ENCODE measurements around the gene SPRR4.

SPRR4 gene, protein sequence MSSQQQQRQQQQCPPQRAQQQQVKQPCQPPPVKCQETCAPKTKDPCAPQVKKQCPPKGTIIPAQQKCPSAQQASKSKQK

DNA sequence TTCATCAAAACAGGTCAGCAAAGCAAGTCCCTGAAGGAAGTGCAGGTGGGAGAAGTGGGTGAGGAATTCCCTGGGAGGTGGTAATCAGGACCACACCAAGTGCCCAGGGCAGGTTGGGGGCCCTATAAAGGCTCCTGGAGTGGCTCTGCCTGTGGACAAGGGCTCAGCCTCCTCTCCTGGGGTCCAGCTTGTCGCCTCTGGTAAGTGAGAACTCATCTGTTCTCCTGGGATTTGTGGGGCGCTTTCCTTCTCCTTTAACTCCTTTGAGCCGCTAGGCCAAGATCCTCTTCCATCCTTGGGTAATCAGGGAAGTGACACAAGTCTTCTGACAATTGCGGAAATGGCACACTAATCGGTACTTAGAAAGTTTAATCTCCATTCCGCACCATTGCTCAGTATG lies at the start of gene SPRR4:
Gene SPRR4 (plus strand): TSS at position 154 of the 400 bp plus-strand sequence. CDS start 1,243 bp downstream, outside the sequence.
- no peak for DNase-seq (ENCODE audit: low read depth)

DNA sequence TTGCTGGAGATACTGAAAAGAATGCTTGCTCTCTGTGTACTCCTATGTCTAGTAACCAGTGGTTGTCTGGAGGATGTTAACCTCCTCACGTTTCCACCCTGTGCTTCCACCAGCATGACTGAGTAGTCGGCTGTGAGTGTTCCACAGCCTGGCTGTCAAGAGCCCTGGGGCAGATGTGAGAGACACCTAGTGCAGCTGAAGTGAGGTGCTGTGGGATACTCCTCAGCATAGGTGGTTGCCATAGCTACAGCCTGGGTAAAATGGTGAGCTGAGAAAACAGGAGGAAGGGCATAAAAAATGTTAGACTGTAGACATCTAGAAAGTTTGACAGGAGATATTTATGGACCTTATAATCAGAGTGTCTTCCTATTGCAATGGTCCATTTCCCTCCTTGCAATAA lies 46.3 kb upstream of the SPRR4 start:
- DNase-seq (ENCODE audit: low read depth) = no peak

DNA sequence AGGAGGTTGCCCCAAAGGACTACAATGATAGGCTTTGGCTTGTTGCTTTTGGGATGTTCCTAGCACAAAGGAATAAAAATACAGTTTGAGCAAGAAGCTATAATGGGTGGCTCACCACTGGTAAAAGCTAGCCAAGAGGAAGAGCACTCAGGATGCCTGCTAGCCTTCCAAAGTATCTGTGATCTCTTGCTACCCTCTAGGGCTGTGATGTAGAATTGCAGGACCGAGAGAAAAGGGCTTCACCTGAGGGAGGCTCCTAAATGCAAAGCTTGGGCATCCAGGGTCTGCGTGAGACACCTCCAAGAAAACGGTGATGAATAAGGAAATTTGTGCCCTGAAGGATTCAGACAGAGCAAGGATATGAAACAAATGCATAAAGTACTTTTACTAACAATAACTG lies 44.4 kb upstream of the SPRR4 start:
- DNase-seq (ENCODE audit: low read depth) = no peak

- no peak for DNase-seq (ENCODE audit: low read depth)
Measured at GRCh38 chr1:152928671-152929070, 41.8 kb upstream of the SPRR4 start.

DNA sequence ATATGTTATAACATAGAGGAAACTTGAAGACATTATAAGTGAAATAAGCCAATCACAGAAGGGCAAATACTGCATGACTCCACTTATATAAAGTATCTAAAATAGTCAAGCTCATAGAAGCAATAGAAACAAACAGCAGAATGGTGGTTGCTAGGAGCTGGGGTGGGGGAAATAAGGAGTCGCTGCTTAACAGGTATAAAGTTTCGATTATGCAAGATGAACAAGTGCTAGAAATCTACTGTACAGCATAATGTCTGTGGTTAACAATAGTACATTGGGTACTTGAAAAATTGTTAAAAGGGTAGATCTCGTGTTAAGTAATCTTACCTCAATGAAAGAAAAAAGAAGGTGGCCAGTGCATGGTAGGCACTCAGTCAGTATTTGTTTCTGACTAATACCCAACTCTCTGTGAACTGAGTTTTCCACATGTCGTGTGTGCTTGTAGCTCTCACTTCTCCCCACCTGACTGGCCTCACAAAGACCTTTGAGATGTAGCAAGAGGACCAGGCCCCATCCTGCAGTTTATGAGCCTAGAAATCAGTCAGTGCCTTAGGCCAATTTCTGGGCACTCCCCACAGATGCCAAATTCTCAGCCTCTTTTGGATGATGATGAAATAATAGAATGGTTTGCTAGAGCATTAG lies 38.2 kb upstream of the SPRR4 start:
- no peak for DNase-seq (ENCODE audit: low read depth)

GRCh38 chr1:152933196-152933595 lies 37.3 kb upstream of the SPRR4 start:
- no peak for DNase-seq (ENCODE audit: low read depth)

- no peak for DNase-seq (ENCODE audit: low read depth)
Measured at GRCh38 chr1:152940614-152941013, 29.8 kb upstream of the SPRR4 start.

- no peak for DNase-seq (ENCODE audit: low read depth)
Measured at GRCh38 chr1:152941037-152941711, 29.3 kb upstream of the SPRR4 start.

DNA sequence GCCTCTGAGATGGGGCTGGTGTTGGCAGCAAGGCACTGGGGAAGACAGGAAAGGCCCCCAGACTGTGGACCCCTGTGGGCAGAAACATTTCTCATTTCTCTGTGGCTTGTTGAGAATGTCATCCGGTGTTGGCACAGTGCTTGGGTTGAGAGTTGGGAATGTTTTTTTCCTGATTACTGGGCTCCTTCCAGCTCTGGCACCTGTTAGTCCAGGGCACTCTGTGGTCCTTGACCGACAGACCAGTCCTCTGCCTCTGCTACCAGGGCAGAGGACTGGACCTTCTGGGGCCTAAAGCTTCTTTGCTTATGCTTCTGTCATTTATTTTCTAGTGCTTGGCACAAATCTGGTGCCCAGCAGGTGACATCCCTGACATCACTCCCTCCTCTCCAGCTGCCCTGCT lies 28.3 kb upstream of the SPRR4 start:
- DNase-seq (ENCODE audit: low read depth) = no peak

DNA sequence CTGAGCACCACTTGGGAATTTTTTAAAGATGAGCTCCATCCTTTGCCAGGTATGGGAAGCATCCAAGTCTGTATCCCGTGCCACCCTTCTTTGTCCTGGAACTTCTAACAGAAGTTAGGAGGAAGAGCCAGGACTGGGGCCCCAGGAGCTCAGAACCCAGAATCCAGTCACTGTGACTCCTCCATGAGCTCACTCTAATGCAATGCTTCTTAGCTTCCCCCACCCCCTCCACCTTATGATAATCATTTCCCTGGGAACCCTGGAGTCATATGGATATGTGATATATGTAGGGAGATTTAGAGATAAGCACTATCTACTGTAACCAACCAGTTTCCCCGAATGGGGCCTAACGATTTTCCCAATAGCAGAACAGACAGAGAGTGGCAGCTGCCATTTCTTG lies 24.2 kb upstream of the SPRR4 start:
- no peak for DNase-seq (ENCODE audit: low read depth)

GRCh38 chr1:152946651-152947256 lies 23.7 kb upstream of the SPRR4 start, which contains the start of gene SPRR5:
Gene SPRR5, plus strand, starts transcription at chr1:152947206. Its CDS starts 1,349 bp downstream, at chr1:152948555.
- DNase-seq (ENCODE audit: low read depth) = no peak

- no peak for DNase-seq (ENCODE audit: low read depth)
Measured at GRCh38 chr1:152951711-152952110, 18.7 kb upstream of the SPRR4 start.

DNA sequence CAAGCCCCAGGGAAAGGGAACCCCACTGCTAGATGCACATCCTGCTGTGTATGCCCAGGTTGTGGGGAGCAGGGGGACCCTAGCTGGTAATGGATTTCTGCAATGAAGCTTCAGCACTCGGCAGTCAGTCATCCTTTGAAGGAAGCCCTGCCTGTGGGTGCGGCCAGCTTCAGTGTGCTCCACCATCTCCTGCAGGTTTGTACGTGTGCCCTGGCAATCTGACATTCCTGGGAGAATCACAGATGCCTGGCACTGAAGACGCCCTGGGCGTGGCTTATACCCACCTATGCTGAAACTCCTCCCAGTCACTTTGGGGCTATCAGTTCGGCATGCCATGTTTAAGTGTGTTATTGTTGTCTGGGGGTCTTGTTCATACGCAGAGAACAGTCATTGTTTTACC lies 16.7 kb upstream of the SPRR4 start:
- no peak for DNase-seq (ENCODE audit: low read depth)

DNA sequence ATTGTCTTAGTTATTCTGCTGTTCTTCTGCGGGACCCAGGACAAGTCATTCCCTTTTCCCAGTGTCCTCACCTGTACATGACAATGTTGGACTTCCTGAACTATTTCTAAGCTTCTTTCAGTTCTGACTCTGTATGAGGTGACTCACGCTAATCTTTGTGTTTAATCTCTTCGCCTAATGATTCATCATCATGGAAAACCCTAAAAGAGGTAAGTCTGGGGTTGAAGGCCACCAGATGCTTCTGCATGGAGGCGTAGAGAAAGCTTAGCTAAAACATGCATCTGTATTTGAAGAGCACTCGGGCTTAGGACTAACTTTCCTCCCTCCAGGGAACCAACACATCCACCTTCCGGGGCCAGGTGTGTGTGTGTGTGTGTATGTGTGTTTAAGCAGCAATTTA lies 16.0 kb upstream of the SPRR4 start:
- no peak for DNase-seq (ENCODE audit: low read depth)

- no peak for DNase-seq (ENCODE audit: low read depth)
Measured at GRCh38 chr1:152957561-152957960, 12.9 kb upstream of the SPRR4 start.

GRCh38 chr1:152959273-152959672 lies 11.2 kb upstream of the SPRR4 start:
- no peak for DNase-seq (ENCODE audit: low read depth)

DNA sequence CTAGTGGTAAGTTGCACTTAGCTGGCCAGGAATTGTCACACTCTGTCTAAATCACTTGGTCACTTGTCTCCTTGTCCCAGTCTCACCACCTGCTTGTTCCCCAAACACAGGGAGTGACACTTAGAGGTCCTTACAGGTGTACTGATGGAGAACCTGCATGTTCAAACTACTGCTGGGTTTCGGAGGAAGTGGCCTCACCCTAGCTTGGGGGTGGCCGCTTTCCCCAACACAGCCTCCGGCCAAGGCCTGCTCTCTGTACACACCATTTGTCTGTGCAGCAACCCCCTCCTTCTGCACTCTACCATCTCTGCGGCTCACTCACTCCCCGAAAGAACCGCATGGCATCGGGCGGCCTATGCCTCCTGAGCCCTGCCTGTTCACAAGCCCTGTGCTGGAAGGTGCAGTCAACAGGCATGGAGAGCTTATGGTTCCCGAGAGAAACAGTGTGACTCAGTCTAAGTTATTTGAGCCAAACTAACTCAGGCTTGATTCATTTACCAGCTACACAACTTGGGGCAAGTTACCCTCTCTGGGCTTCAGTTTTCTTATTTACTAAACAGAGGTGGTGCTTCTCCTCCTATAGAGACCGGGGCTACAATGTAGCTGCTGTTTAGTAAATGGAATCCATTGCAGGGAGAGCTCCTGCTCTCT lies 10.5 kb upstream of the SPRR4 start:
- no peak for DNase-seq (ENCODE audit: low read depth)

GRCh38 chr1:152960452-152961044 lies 9.9 kb upstream of the SPRR4 start:
- no peak for DNase-seq (ENCODE audit: low read depth)

- DNase-seq (ENCODE audit: low read depth) = no peak
Measured at GRCh38 chr1:152961226-152961891, 9.1 kb upstream of the SPRR4 start.

DNA sequence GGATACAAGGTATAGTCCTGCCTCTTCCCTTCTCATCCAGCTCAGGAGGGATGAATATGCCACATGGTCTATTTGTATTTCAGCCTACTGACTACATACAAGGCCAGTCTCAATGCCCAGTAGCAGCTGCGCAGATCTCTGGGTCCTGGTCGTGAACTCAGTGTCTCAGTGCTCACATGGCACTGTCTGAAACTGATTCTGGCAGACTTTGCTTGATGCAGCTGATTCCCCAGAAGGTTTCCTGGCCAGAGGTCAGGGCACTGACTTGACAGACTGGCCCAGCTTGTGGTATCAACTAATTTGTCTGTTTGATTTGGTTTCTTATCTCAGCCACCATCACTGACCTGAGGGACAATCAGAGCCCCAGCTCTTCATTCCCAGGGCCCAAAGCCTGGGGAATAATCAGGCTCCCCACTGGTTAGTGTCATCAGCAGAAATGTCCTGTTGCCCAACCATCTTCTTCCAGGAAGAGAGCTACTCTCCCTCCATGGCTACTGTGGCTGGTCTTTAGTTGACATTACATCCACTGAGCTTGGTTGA lies 7.5 kb upstream of the SPRR4 start:
- no peak for DNase-seq (ENCODE audit: low read depth)

DNA sequence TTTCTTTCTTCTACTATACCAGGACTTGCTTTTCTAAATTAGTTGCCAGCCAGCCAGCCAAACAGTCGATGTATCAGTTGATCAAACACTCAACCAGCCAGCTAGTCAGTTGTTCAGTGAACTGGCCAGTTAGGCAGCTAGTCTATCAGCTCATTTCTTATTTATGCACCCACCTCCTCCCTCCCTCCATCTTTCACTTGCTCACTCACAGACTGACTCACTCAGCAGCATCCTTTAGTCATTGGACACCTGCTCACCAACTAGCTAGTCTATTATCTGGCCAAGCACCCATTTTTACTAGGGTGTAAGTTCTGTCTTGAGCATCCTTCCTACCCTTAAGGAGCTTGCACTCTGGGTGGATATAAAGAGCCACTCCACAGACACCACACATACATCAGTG lies 5.9 kb upstream of the SPRR4 start:
- no peak for DNase-seq (ENCODE audit: low read depth)

GRCh38 chr1:152965853-152966252 lies 4.6 kb upstream of the SPRR4 start:
- DNase-seq (ENCODE audit: low read depth) = no peak

All from GM04503 (cell line).